Liver (tissue), 9 donors: Measurements from ENCODE around the gene FBXO44. TPM values are rescaled to one million over a fixed set of nuclear protein-coding genes. Genes with fewer than 3 reads are reported as not detected.

Experiments used
- DNase-seq: peaks from one replicate; pipeline ENCODE4 v3.0.0-alpha.2; 2017; ENCODE audit warnings: low spot score
- H3K27ac ChIP-seq, 2 donors: one replicate each; pipeline ENCODE4 v1.7.0; 2013; ENCODE audit warnings: inconsistent platforms in 2 of 2, low read length in 2 of 2, control low read depth in 1 of 2, low read depth in 1 of 2, mild to moderate bottlenecking in 1 of 2
- H3K27me3 ChIP-seq, 4 donors: one replicate each; pipeline versions ENCODE4 v1.6.1 to v1.7.0; 2013; ENCODE audit warnings: low read length in 3 of 4, inconsistent platforms in 1 of 4, mild to moderate bottlenecking in 1 of 4, moderate library complexity in 1 of 4; ENCODE audit not compliant: control insufficient read depth in 4 of 4, insufficient read depth in 4 of 4
- H3K36me3 ChIP-seq, 4 donors: one replicate each; pipeline versions ENCODE4 v1.6.1 to v1.7.0; 2013; ENCODE audit warnings: low read length in 3 of 4, mild to moderate bottlenecking in 3 of 4, low read depth in 1 of 4, moderate library complexity in 1 of 4; ENCODE audit not compliant: control insufficient read depth in 4 of 4, insufficient read depth in 3 of 4
- H3K4me1 ChIP-seq, 4 donors: one replicate each; pipeline versions ENCODE4 v1.6.1 to v1.7.0; 2013; ENCODE audit warnings: low read length in 3 of 4, mild to moderate bottlenecking in 3 of 4, moderate library complexity in 1 of 4; ENCODE audit not compliant: control insufficient read depth in 4 of 4, insufficient read depth in 4 of 4
- H3K4me3 ChIP-seq, 3 donors: one replicate each; pipeline versions ENCODE4 v1.6.1 to v1.7.0; 2013; ENCODE audit warnings: low read length in 3 of 3, control low read depth in 1 of 3, low read depth in 1 of 3, mild to moderate bottlenecking in 1 of 3
- H3K9ac ChIP-seq, 2 donors: one replicate each; pipeline ENCODE4 v1.7.0; 2013; ENCODE audit warnings: low read length in 2 of 2, mild to moderate bottlenecking in 2 of 2, moderate library complexity in 2 of 2, control low read depth in 1 of 2, low read depth in 1 of 2
- H3K9me3 ChIP-seq, 4 donors: one replicate each; pipeline versions ENCODE4 v1.6.1 to v1.7.0; 2013; ENCODE audit warnings: low read length in 3 of 4; ENCODE audit not compliant: control insufficient read depth in 4 of 4
- ATF3 ChIP-seq: IDR thresholded peaks from 2 replicates; pipeline ENCODE4 v1.6.1; 2016; ENCODE audit warnings: antibody characterized with exemption
- CTCF ChIP-seq: fragments of 150-350 bp; IDR thresholded peaks from 2 replicates; pipeline ENCODE4 v1.5.1; 2017; ENCODE audit warnings: improper control_type of control experiment, low read depth, low read length; ENCODE audit not compliant: missing input control
- EGR1 ChIP-seq, 2 donors: IDR thresholded peaks; 2 replicates each; pipeline ENCODE4 v1.6.1; 2016 to 2018; ENCODE audit warnings: antibody characterized with exemption in 2 of 2, low read depth in 2 of 2
- FOXA1 ChIP-seq: IDR thresholded peaks from 2 replicates; pipeline ENCODE4 v1.6.1; 2016; ENCODE audit warnings: antibody characterized with exemption
- FOXA2 ChIP-seq: IDR thresholded peaks from 2 replicates; pipeline ENCODE4 v1.6.1; 2016; ENCODE audit warnings: antibody characterized with exemption
- GABPA ChIP-seq, 2 donors: IDR thresholded peaks in 1 of 2; conservative IDR thresholded peaks in 1 of 2; 2 replicates each; pipeline ENCODE4 v1.6.1; 2016; ENCODE audit warnings: antibody characterized with exemption in 2 of 2, mild to moderate bottlenecking in 1 of 2, moderate library complexity in 1 of 2
- HNF4A ChIP-seq, 2 donors: conservative IDR thresholded peaks; 2 replicates each; pipeline ENCODE4 v1.6.1; 2016; ENCODE audit warnings: antibody characterized with exemption in 2 of 2, mild to moderate bottlenecking in 2 of 2
- HNF4G ChIP-seq: IDR thresholded peaks from 2 replicates; pipeline ENCODE4 v1.6.1; 2016; ENCODE audit warnings: antibody characterized with exemption
- JUND ChIP-seq, 2 donors: IDR thresholded peaks; 2 replicates each; pipeline ENCODE4 v1.6.1; 2016; ENCODE audit warnings: antibody characterized with exemption in 2 of 2
- NR2F2 ChIP-seq: IDR thresholded peaks from 2 replicates; pipeline ENCODE4 v1.6.1; 2016; ENCODE audit warnings: antibody characterized with exemption
- RAD21 ChIP-seq, 2 donors: IDR thresholded peaks; 2 replicates each; pipeline ENCODE4 v1.6.1; 2016; ENCODE audit warnings: antibody characterized with exemption in 2 of 2, mild to moderate bottlenecking in 2 of 2
- REST ChIP-seq: IDR thresholded peaks from 2 replicates; pipeline ENCODE4 v1.6.1; 2016; ENCODE audit warnings: antibody characterized with exemption, mild to moderate bottlenecking
- RXRA ChIP-seq, 2 donors: IDR thresholded peaks; 2 replicates each; pipeline ENCODE4 v1.6.1; 2017 to 2018; ENCODE audit warnings: antibody characterized with exemption in 2 of 2, mild to moderate bottlenecking in 1 of 2
- SP1 ChIP-seq: IDR thresholded peaks from 2 replicates; pipeline ENCODE4 v1.6.1; 2018; ENCODE audit warnings: antibody characterized with exemption, mild to moderate bottlenecking
- TAF1 ChIP-seq: conservative IDR thresholded peaks from 2 replicates; pipeline ENCODE4 v1.6.1; 2016; ENCODE audit warnings: antibody characterized with exemption, mild to moderate bottlenecking
- YY1 ChIP-seq: IDR thresholded peaks from 2 replicates; pipeline ENCODE4 v1.6.1; 2016; ENCODE audit warnings: antibody characterized with exemption, mild to moderate bottlenecking
- ZBTB33 ChIP-seq: IDR thresholded peaks from 2 replicates; pipeline ENCODE4 v1.6.1; 2016; ENCODE audit warnings: antibody characterized with exemption
- WGBS: extraction: QIAGEN DNeasy Blood & Tissue Kit; methylation state at CpG from one replicate; pipeline ENCODE4 v1.1.7; 2013; 5-methylcytosine and 5-hydroxymethylcytosine counted together
- polyA plus RNA-seq, 2 donors: library from polyadenylated mRNA; stranded (reverse) in 1 of 2; unstranded in 1 of 2; fragments of 200-250 nt in 1 of 2; fragments of >200 nt in 1 of 2; fragmentation: Nextera tagmentation in 1 of 2; extraction: Ambion mirVana in 1 of 2; gene quantifications; one replicate each; pipeline versions ENCODE4 v1.2.1 to v1.2.3, GENCODE V29; 2013 to 2015
- total RNA-seq, 2 donors: library from RNA; depleted of rRNA; stranded (reverse); fragments of >200 nt; gene quantifications; one replicate each; pipeline ENCODE4 v1.2.3, GENCODE V29; 2014
- TF ChIP-seq, protein P1 (sequence below): IDR thresholded peaks from 2 replicates; pipeline ENCODE4 v1.6.1; 2016; ENCODE audit warnings: antibody characterized with exemption
- donor health status: healthy.
- donor health status: healthy.
- donor health status: healthy.
- donor health status: healthy.
- donor health status: healthy.

Gene FBXO44
- total and polyA plus RNA-seq, 4 donors = 3.6 to 13.2 (median 6.8) TPM

- no peak for TF ChIP-seq RXRA (IDR thresholded peaks at IDR 0.05)
- TF ChIP-seq FOXA2 = no peak
- no peak for TF ChIP-seq GABPA (IDR thresholded peaks at IDR 0.05 in 1 of 2, conservative IDR thresholded peaks at IDR 0.05 in 1 of 2)
- no peak for TF ChIP-seq HNF4G
- H3K27ac ChIP-seq = no peak overlapping the region
- H3K4me1 ChIP-seq = peaks cover 0 to 17% (median 8%) of the 10 kb centered on the region in 4 donors
- WGBS = 94% methylated on average over 23 of the region's 23 CpGs
- H3K4me3 ChIP-seq = no peak overlapping the region
- no peak for DNase-seq
- no peaks in the 10 kb centered on the region for H3K9me3 ChIP-seq
- H3K27me3 ChIP-seq = no peaks in the 10 kb centered on the region
- H3K9ac ChIP-seq = no peak overlapping the region
- peaks cover 0 to 5% (median 1%) of the 10 kb centered on the region in 4 donors for H3K36me3 ChIP-seq
Measured at GRCh38 chr1:11658542-11658941, 3.9 kb downstream of the FBXO44 start.

GRCh38 chr1:11659748-11660147, 5.1 kb downstream of the FBXO44 start:
- Histone ChIP-seq H3K9me3 (no peaks in the 10 kb centered on the region), H3K4me1 (peaks cover 2 to 10% (median 6%) of the 10 kb centered on the region in 4 donors), H3K27ac (no peak overlapping the region), H3K4me3 (no peak overlapping the region), H3K27me3 (no peaks in the 10 kb centered on the region), H3K36me3 (peaks cover 0 to 5% (median 1%) of the 10 kb centered on the region in 4 donors), H3K9ac (no peak overlapping the region)
- 79% methylated on average over 4 of the region's 4 CpGs for WGBS
- no peak for DNase-seq
- TF ChIP-seq EGR1 (IDR thresholded peaks at IDR 0.05; ENCODE audit: low read depth in 2 of 2) = no peak
- no peak for TF ChIP-seq FOXA1
- TF ChIP-seq TAF1 = no peak
- TF ChIP-seq GABPA (IDR thresholded peaks at IDR 0.05 in 1 of 2, conservative IDR thresholded peaks at IDR 0.05 in 1 of 2) = no peak
- no peak for TF ChIP-seq SP1
- no peak for TF ChIP-seq FOXA2
- TF ChIP-seq, protein P1, sequence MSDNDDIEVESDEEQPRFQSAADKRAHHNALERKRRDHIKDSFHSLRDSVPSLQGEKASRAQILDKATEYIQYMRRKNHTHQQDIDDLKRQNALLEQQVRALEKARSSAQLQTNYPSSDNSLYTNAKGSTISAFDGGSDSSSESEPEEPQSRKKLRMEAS = no peak
- TF ChIP-seq NR2F2 = no peak
- no peak for TF ChIP-seq JUND (IDR thresholded peaks at IDR 0.05)
- TF ChIP-seq RAD21 (IDR thresholded peaks at IDR 0.05) = no peak
- no peak for TF ChIP-seq ATF3
- TF ChIP-seq CTCF = no peak
- no peak for TF ChIP-seq YY1
- no peak for TF ChIP-seq REST
- TF ChIP-seq RXRA (IDR thresholded peaks at IDR 0.05) = no peak
- no peak for TF ChIP-seq ZBTB33
- TF ChIP-seq HNF4G = no peak
- TF ChIP-seq HNF4A (conservative IDR thresholded peaks at IDR 0.05) = no peak
